Ishikawa (cell line): Measurements from ENCODE around the gene SPATA31A6.
"Not testable (repeated sequence)": the region's sequence is repeated elsewhere in the genome, so short reads cannot be mapped to it uniquely, and the experiment has no call there.

Experiments
- EGR1 ChIP-seq: IDR thresholded peaks from 2 replicates; pipeline ENCODE4 v1.6.1; 2012
- REST ChIP-seq: IDR thresholded peaks from 2 replicates; pipeline ENCODE4 v1.6.1; 2012; ENCODE audit warnings: low read depth, mild to moderate bottlenecking
- YY1 ChIP-seq: IDR thresholded peaks from 2 replicates; pipeline ENCODE4 v1.6.1; 2012; ENCODE audit warnings: low read depth

The SPATA31A6 gene

GRCh38 chr9:42183359-42183758, at the start of gene SPATA31A6:
Gene SPATA31A6 (plus strand): TSS chr9:42183659. CDS start chr9:42183688, 29 bp downstream.
- TF ChIP-seq YY1, EGR1, REST: not testable (repeated sequence)
